ENCODE results near the gene GIGYF2. TPM values are rescaled to one million over a fixed set of nuclear protein-coding genes. Genes with fewer than 3 reads are reported as not detected.

Gene GIGYF2
- total and polyA plus RNA-seq, 2 of the 13 experiments (the other 11 are each of a cell fraction or from before 2014, with no cell fraction given) = 44.9 to 73.5 TPM

DNA sequence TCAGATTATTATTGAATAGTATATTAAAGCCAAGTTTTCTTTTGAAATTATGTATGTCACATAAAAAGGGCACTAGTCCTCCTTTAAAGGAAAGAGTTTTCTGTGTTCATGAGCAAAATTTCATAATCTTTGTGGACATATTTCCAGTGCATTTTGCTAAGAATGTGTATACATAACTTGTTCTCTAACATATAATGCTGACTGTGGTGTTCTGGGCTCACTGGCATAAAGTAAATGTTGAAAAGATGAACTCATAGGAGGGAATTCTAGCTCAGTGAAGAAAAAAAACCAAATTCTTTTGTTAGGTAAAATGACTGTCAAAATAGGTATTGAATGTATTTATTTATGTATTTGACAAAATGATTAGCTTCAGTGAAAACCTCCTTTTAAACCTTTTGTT lies 73.1 kb downstream of the GIGYF2 start:
- ATAC-seq (no peak), DNase-seq (ENCODE audit: low spot score) (no peak), FAIRE-seq (no peak)
- Histone ChIP-seq H3K4me1 (ENCODE audit: insufficient read depth, low read length) (no peaks in the 10 kb centered on the region), H3K9me3 (ENCODE audit: low read length) (no peaks in the 10 kb centered on the region), H3K79me2 (ENCODE audit: insufficient read depth, low read length) (no peaks in the 10 kb centered on the region), H4K20me1 (ENCODE audit: insufficient read depth, low read length) (no peaks in the 10 kb centered on the region), H3K4me3 (replicated peaks in 1 of 3; ENCODE audit: insufficient read depth in 1 of 3, low read depth in 2 of 3, low read length in 3 of 3) (no peak overlapping the region), H3K4me2 (ENCODE audit: low read depth, low read length) (no peak overlapping the region), H3K36me3 (replicated peaks in 1 of 2; ENCODE audit: control insufficient read depth in 1 of 2, insufficient read depth in 2 of 2, low read length in 2 of 2) (peaks cover 8 to 50% of the 10 kb centered on the region in 2 experiments), H3K27ac (ENCODE audit: extremely low read length, insufficient read depth, low read length) (no peak overlapping the region), H2AFZ (ENCODE audit: low read length) (no peak overlapping the region), H3K9ac (ENCODE audit: insufficient read depth, low read depth, low read length) (no peak overlapping the region), H3K27me3 (ENCODE audit: control insufficient read depth in 1 of 2, insufficient read depth in 2 of 2, low read length in 2 of 2) (no peaks in the 10 kb centered on the region)
- no TSS peak for BruUV-seq (replicated peaks)
- CTCF ChIA-PET (ENCODE audit: low intra/inter-chr PET ratio, low total read pairs) = no interaction called here
- POLR2A ChIA-PET = no interaction called here
- intact Hi-C loops (cut with micrococcal nuclease; ENCODE audit: unreplicated experiment) = no loop called here
- in situ Hi-C loops (cut with HindIII; ENCODE audit: extremely low pct_ligation_motif_present, low pct_unique_long_range_greater_than_20kb) = no loop called here
- no peak for TF ChIP-seq PAF1 (CRISPR knock-in tag; IDR thresholded peaks at IDR 0.05)
- TF ChIP-seq MAFF (IDR thresholded peaks at IDR 0.05; ENCODE audit: low read depth, low read length) = peak; percentile 83
- no peak for TF ChIP-seq ZNF260 (CRISPR knock-in tag; IDR thresholded peaks at IDR 0.05; ENCODE audit: borderline replicate concordance, low read depth)
- TF ChIP-seq, protein P1, sequence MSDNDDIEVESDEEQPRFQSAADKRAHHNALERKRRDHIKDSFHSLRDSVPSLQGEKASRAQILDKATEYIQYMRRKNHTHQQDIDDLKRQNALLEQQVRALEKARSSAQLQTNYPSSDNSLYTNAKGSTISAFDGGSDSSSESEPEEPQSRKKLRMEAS (IDR thresholded peaks at IDR 0.05) = no peak
- TF ChIP-seq TBL1XR1 (IDR thresholded peaks at IDR 0.05; ENCODE audit: borderline replicate concordance, low read length, partially characterized antibody) = no peak
- no peak for TF ChIP-seq REPIN1 (CRISPR knock-in tag; IDR thresholded peaks at IDR 0.05; ENCODE audit: borderline replicate concordance, low read depth)
- TF ChIP-seq, protein P2, sequence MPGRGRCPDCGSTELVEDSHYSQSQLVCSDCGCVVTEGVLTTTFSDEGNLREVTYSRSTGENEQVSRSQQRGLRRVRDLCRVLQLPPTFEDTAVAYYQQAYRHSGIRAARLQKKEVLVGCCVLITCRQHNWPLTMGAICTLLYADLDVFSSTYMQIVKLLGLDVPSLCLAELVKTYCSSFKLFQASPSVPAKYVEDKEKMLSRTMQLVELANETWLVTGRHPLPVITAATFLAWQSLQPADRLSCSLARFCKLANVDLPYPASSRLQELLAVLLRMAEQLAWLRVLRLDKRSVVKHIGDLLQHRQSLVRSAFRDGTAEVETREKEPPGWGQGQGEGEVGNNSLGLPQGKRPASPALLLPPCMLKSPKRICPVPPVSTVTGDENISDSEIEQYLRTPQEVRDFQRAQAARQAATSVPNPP (CRISPR knock-in tag; IDR thresholded peaks at IDR 0.05) = no peak
- no peak for TF ChIP-seq NR1H2 (CRISPR knock-in tag; IDR thresholded peaks at IDR 0.05; ENCODE audit: borderline replicate concordance, low read depth)
- TF ChIP-seq MAFK (conservative IDR thresholded peaks at IDR 0.05 in 1 of 2, IDR thresholded peaks at IDR 0.05 in 1 of 2; ENCODE audit: low read length in 2 of 2) = peak; percentile 82 to 85
- no peak for TF ChIP-seq ZFP82 (CRISPR knock-in tag; IDR thresholded peaks at IDR 0.05; ENCODE audit: borderline replicate concordance)
